Endothelial cell (in vitro differentiated cells): ENCODE data around the gene SLC28A2. TPM values are rescaled to one million over a fixed set of nuclear protein-coding genes. Genes with fewer than 3 reads are reported as not detected.
"Not testable (repeated sequence)": the region's sequence is repeated elsewhere in the genome, so short reads cannot be mapped to it uniquely, and the experiment has no call there.

ENCODE experiments used
- DNase-seq: peaks from one replicate; pipeline ENCODE4 v3.0.0; 2021; ENCODE audit warnings: low spot score
- H3K27ac Mint-ChIP-seq: one replicate; pipeline ENCODE4 v1.8.0; 2021; ENCODE audit warnings: mixed read lengths, inconsistent platforms; ENCODE audit not compliant: unreplicated experiment
- H3K27me3 Mint-ChIP-seq: one replicate; pipeline ENCODE4 v1.8.0; 2021; ENCODE audit warnings: mild to moderate bottlenecking, moderate library complexity, mixed read lengths, inconsistent platforms; ENCODE audit not compliant: unreplicated experiment
- H3K36me3 Mint-ChIP-seq: one replicate; pipeline ENCODE4 v1.8.0; 2021; ENCODE audit warnings: mild to moderate bottlenecking, low read depth, mixed read lengths, inconsistent platforms; ENCODE audit not compliant: unreplicated experiment
- H3K4me1 Mint-ChIP-seq: one replicate; pipeline ENCODE4 v1.8.0; 2021; ENCODE audit warnings: mild to moderate bottlenecking, mixed read lengths, inconsistent platforms; ENCODE audit not compliant: unreplicated experiment
- H3K4me3 Mint-ChIP-seq: one replicate; pipeline ENCODE4 v1.8.0; 2021; ENCODE audit warnings: mild to moderate bottlenecking, mixed read lengths, inconsistent platforms; ENCODE audit not compliant: unreplicated experiment
- H3K9me3 Mint-ChIP-seq: one replicate; pipeline ENCODE4 v1.8.0; 2021; ENCODE audit warnings: mixed read lengths, inconsistent platforms; ENCODE audit not compliant: unreplicated experiment
- total RNA-seq: library from RNA; stranded (reverse); fragmentation: NEBNext Ultra II Directional; extraction: Animal tissue kit (Norgen Biotek cat#: 25700); gene quantifications from one replicate; pipeline ENCODE4 v1.2.1, GENCODE V29; 2021; ENCODE audit not compliant: unreplicated experiment
- TF ChIP-seq, protein P1 (sequence below): fragments of 200-600 bp; sonication (generic); IDR thresholded peaks from one replicate; pipeline ENCODE4 v1.5.0; 2021; ENCODE audit warnings: antibody characterized with exemption; ENCODE audit not compliant: unreplicated experiment

Gene SLC28A2
- total RNA-seq, 1 donor from 2014 or later = not detected

DNA sequence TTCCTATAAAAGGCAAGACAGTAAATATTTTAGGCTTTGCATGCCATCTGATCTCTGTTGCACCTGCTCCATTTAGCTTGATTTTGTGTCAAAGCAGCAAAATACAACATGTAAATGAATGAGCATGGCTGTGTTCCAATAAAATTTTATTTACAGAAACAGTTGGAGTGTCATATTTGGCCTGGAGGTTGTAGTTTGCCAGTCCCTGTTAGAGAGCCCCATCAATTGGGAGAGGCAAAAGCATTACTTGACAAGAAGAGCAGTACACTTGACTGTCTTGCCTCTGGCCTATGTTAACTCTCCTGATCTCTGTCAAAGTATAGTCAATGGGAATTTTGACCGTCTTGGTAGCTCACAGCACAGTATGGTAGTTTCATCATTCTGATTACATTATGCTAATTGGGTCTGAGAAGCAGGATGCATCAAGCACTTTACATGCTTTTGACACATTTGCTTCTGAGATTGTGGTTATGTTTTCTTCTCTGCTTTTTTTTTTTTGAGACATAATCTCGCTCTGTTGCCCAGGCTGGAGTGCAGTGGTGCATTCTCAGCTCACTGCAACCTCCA, 35.4 kb downstream of the SLC28A2 start:
- no peak for DNase-seq
- Mint-ChIP-seq H3K9me3 (no peaks in the 10 kb centered on the region), H3K4me1 (peaks cover 8% of the 10 kb centered on the region), H3K27ac (no peak overlapping the region), H3K36me3 (no peaks in the 10 kb centered on the region), H3K27me3 (no peaks in the 10 kb centered on the region), H3K4me3 (no peak overlapping the region)
- TF ChIP-seq, protein P1, sequence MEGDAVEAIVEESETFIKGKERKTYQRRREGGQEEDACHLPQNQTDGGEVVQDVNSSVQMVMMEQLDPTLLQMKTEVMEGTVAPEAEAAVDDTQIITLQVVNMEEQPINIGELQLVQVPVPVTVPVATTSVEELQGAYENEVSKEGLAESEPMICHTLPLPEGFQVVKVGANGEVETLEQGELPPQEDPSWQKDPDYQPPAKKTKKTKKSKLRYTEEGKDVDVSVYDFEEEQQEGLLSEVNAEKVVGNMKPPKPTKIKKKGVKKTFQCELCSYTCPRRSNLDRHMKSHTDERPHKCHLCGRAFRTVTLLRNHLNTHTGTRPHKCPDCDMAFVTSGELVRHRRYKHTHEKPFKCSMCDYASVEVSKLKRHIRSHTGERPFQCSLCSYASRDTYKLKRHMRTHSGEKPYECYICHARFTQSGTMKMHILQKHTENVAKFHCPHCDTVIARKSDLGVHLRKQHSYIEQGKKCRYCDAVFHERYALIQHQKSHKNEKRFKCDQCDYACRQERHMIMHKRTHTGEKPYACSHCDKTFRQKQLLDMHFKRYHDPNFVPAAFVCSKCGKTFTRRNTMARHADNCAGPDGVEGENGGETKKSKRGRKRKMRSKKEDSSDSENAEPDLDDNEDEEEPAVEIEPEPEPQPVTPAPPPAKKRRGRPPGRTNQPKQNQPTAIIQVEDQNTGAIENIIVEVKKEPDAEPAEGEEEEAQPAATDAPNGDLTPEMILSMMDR = no peak

DNA sequence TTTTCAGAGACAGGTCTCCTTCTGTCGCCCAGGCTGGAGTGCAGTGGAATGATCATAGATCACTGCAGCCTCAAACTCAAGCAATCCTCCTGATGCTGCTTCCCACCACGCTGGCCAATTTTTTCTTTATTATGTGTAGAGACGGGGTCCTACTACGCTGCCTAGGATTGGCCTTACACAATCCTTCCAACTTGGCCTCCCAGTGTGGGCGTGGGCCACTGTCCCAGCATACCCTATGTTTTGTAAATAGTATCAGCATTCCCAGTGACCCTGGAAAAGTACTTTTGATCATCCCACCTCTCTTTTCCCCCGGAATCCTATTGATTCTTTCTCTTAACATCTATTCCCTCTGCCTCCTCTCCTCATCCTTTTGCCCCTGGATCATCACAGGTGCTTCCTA, 36.9 kb downstream of the SLC28A2 start:
- Mint-ChIP-seq H3K4me3 (no peak overlapping the region), H3K9me3 (peaks cover 1% of the 10 kb centered on the region), H3K4me1 (peaks cover 8% of the 10 kb centered on the region), H3K36me3 (peaks cover under 1% of the 10 kb centered on the region), H3K27ac (no peak overlapping the region), H3K27me3 (peaks cover under 1% of the 10 kb centered on the region)
- TF ChIP-seq, protein P1 = no peak
- no peak for DNase-seq

DNA sequence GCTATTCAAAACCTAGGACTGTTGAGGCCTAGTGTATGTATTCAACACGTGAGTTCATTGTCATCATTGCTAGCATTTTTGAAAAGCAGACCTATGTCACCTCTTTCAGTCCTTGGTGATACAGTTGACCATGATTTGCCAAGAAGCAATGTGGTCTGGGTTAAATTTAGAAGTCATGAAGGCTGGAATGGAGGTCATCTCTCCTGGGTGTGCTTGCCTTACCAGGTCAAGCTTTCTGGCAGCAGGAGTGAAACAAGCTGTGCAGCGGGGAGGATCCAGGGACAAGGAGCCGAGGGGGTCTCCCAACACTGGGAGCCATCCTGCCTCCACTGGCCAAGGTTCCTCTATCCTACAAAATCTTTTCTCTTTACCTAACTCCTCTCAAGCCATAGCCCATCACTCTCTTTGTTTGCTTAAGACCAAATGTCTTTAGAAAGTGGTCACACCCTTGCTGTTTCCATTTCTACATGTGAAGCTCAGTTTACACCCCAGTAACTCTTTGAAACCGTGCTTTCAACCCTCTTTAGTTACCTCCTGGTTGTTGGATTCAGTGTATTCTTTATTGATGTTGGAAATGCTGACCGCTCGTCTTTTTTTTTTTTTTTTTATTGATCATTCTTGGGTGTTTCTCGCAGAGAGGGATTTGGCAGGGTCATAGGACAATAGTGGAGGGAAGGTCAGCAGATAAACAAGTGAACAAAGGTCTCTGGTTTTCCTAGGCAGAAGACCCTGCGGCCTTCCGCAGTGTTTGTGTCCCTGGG, 40.0 kb downstream of the SLC28A2 start:
- DNase-seq = no peak
- TF ChIP-seq, protein P1 = no peak
- H3K27ac Mint-ChIP-seq = no peak overlapping the region
- no peaks in the 10 kb centered on the region for H3K4me1 Mint-ChIP-seq
- H3K9me3 Mint-ChIP-seq = peaks cover 5% of the 10 kb centered on the region
- H3K4me3 Mint-ChIP-seq = no peak overlapping the region
- peaks cover 2% of the 10 kb centered on the region for H3K27me3 Mint-ChIP-seq
- peaks cover 10% of the 10 kb centered on the region for H3K36me3 Mint-ChIP-seq

DNA sequence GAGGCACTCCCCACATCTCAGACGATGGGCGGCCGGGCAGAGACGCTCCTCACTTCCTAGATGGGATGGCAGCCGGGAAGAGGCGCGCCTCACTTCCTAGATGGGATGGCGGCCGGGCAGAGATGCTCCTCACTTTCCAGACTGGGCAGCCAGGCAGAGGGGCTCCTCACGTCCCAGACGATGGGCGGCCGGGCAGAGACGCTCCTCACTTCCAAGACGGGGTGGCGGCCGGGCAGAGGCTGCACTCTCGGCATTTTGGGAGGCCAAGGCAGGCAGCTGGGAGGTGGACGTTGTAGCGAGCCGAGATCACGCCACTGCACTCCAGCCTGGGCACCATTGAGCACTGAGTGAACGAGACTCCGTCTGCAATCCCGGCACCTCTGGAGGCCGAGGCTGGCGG, 41.3 kb downstream of the SLC28A2 start:
- H3K27me3 Mint-ChIP-seq, H3K4me1 Mint-ChIP-seq, H3K9me3 Mint-ChIP-seq, DNase-seq, H3K27ac Mint-ChIP-seq, H3K4me3 Mint-ChIP-seq: not testable (repeated sequence)
- peaks cover 12% of the 10 kb centered on the region for H3K36me3 Mint-ChIP-seq

DNA sequence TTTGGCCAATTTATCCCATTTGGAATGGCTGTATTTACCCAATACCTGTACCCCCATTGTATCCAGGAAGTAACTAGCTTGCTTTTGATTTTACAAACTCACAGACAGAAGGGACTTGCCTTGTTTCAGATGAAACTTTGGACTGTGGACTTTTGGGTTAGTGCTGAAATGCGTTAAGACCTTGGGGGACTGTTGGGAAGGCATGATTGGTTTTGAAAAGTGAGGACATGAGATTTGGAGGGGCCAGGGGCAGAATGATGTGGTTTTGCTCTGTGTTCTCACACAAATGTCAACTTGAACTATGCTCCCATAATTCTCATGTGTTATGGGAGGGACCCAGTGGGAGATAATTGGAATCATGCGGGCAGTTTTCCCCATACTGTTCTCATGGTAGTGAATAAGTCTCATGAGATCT, 46.9 kb downstream of the SLC28A2 start:
- H3K27me3 Mint-ChIP-seq, H3K27ac Mint-ChIP-seq, H3K4me3 Mint-ChIP-seq, H3K9me3 Mint-ChIP-seq, H3K4me1 Mint-ChIP-seq, DNase-seq: not testable (repeated sequence)
- peaks cover 16% of the 10 kb centered on the region for H3K36me3 Mint-ChIP-seq

DNA sequence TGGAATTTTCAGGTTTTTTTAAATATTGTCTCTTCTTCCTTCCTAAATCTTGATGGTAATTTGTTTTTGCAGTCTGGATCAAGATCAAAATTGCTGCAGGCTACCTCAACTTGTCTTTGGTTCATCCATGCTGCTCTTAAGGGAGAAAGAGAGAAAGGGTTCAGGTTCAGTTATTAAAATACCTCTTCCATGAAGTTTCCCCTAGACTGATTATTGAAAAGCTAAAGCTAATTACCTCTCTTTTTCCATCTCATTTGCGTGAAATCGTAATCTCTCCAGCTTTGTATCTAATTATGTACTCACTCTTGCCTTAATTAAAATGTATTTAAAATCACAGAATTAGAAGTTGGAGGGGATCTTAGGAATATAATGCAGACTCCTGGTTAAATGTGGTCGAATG, 52.7 kb downstream of the SLC28A2 start:
- Mint-ChIP-seq H3K27ac (no peak overlapping the region), H3K9me3 (no peaks in the 10 kb centered on the region), H3K27me3 (no peaks in the 10 kb centered on the region), H3K4me3 (no peak overlapping the region), H3K4me1 (no peaks in the 10 kb centered on the region), H3K36me3 (no peaks in the 10 kb centered on the region)
- TF ChIP-seq, protein P1 = no peak
- no peak for DNase-seq
